HFF-Myc (cell line): ENCODE results near the gene SMIM32.

Source experiments
- DNase-seq: peaks from one replicate; pipeline ENCODE4 v3.0.0-alpha.2; 2011; ENCODE audit warnings: low read depth; ENCODE audit errors: extremely low read depth
- H3K4me3 ChIP-seq: replicated peaks from 2 replicates; pipeline ENCODE4 v1.5.1; 2011; ENCODE audit warnings: low read depth, mild to moderate bottlenecking, control low read depth, low read length
- CTCF ChIP-seq: IDR thresholded peaks from 2 replicates; pipeline ENCODE4 v1.5.1; 2012; ENCODE audit warnings: mild to moderate bottlenecking, low read depth, low read length, control low read depth; ENCODE audit errors: missing control alignments

Gene SMIM32

GRCh38 chr5:136145030-136145429 is 47.9 kb downstream of the SMIM32 start:
- DNase-seq = no peak
- H3K4me3 ChIP-seq = no peak overlapping the region
- no peak for TF ChIP-seq CTCF

GRCh38 chr5:136143763-136144162 is 49.2 kb downstream of the SMIM32 start:
- no peak for TF ChIP-seq CTCF
- no peak for DNase-seq
- H3K4me3 ChIP-seq = no peak overlapping the region

- no peak overlapping the region for H3K4me3 ChIP-seq
- no peak for TF ChIP-seq CTCF
Measured at GRCh38 chr5:136143312-136143711, 49.6 kb downstream of the SMIM32 start.

GRCh38 chr5:136141561-136141960 is 51.4 kb downstream of the SMIM32 start:
- H3K4me3 ChIP-seq = no peak overlapping the region
- TF ChIP-seq CTCF = no peak
- DNase-seq = no peak

More at GRCh38 chr5:136143312-136143711, 49.6 kb downstream of the SMIM32 start:
- DNase-seq = no peak
